GM19193 (cell line): Measurements from ENCODE around the gene ISG15.

ENCODE experiments used
- POLR2A ChIP-seq: IDR thresholded peaks from 4 replicates; pipeline ENCODE4 v1.6.1; 2011; ENCODE audit not compliant: insufficient read depth, insufficient read length; ENCODE audit errors: extremely low read depth

Gene ISG15

GRCh38 chr1:972726-973458 lies 40.4 kb upstream of the ISG15 start:
- no peak for TF ChIP-seq POLR2A

- TF ChIP-seq POLR2A = no peak
Measured at GRCh38 chr1:973459-974292, 39.6 kb upstream of the ISG15 start.

- no peak for TF ChIP-seq POLR2A
Measured at GRCh38 chr1:974293-974640, 39.0 kb upstream of the ISG15 start.

GRCh38 chr1:974687-975328 lies 38.5 kb upstream of the ISG15 start:
- no peak for TF ChIP-seq POLR2A

GRCh38 chr1:975365-975764 lies 37.9 kb upstream of the ISG15 start:
- no peak for TF ChIP-seq POLR2A

GRCh38 chr1:975896-976683 lies 37.2 kb upstream of the ISG15 start:
- no peak for TF ChIP-seq POLR2A

GRCh38 chr1:978069-978834 lies 35.0 kb upstream of the ISG15 start:
- TF ChIP-seq POLR2A = no peak

- TF ChIP-seq POLR2A = no peak
Measured at GRCh38 chr1:978835-979743, 34.2 kb upstream of the ISG15 start.

- TF ChIP-seq POLR2A = no peak
Measured at GRCh38 chr1:979744-980072, 33.6 kb upstream of the ISG15 start.

- TF ChIP-seq POLR2A = no peak
Measured at GRCh38 chr1:980137-980571, 33.1 kb upstream of the ISG15 start.

- no peak for TF ChIP-seq POLR2A
Measured at GRCh38 chr1:980602-981395, 32.5 kb upstream of the ISG15 start.

- TF ChIP-seq POLR2A = no peak
Measured at GRCh38 chr1:981491-981954, 31.8 kb upstream of the ISG15 start.
